Adipocyte (in vitro differentiated cells): ENCODE measurements around the gene EBI3.
"Not testable (repeated sequence)": the region's sequence is repeated elsewhere in the genome, so short reads cannot be mapped to it uniquely, and the experiment has no call there.

Experiments
- DNase-seq: peaks from one replicate; pipeline ENCODE4 v3.0.0-alpha.2; 2015; ENCODE audit warnings: low read depth
- H3K27me3 ChIP-seq: replicated peaks from 2 replicates; pipeline ENCODE4 v1.7.0; 2013; ENCODE audit warnings: mild to moderate bottlenecking, low read length, moderate library complexity; ENCODE audit not compliant: control insufficient read depth, insufficient read depth
- H3K36me3 ChIP-seq: 2 replicates; pipeline ENCODE4 v1.7.0; 2013; ENCODE audit warnings: low read length, mild to moderate bottlenecking, moderate library complexity; ENCODE audit not compliant: control insufficient read depth, insufficient read depth, severe bottlenecking
- H3K4me1 ChIP-seq: 2 replicates; pipeline ENCODE4 v1.7.0; 2013; ENCODE audit warnings: mild to moderate bottlenecking, low read length, moderate library complexity; ENCODE audit not compliant: control insufficient read depth, insufficient read depth
- H3K4me3 ChIP-seq: 2 replicates; pipeline ENCODE4 v1.7.0; 2013; ENCODE audit warnings: mild to moderate bottlenecking, low read length, moderate library complexity
- H3K9ac ChIP-seq: 2 replicates; pipeline ENCODE4 v1.7.0; 2013; ENCODE audit warnings: mild to moderate bottlenecking, low read length, moderate library complexity
- H3K9me3 ChIP-seq: 2 replicates; pipeline ENCODE4 v1.7.0; 2013; ENCODE audit warnings: mild to moderate bottlenecking, low read length, moderate library complexity; ENCODE audit not compliant: control insufficient read depth

Gene EBI3

DNA sequence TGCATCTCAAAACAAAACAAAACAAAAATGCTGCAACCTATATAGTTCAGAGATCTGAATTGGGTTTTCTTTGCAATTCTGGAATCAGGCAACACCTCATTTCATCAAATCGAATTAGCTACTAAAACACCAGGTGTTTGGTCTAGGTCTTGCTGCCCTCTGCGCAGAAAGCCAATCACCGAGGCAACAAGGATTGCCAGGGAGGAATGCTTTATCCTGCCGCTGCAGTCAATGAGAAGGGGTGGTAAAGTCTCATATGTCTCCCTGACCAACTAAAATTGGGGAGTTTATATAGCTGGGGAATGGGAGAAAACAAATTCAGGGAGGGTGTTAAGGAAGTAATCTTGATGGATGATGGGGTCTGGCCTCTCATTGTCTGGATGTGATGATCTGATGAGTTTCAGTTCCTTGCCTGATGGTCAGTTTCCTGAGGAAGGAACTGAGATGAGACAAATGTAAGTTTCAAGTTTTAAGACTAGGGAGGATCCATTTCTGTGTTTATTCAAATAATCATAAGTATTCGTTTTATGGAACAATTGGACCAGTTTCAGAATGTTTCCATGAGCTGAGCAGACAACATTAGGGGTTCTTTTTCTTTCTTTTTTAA is 12.6 kb downstream of the EBI3 start:
- Histone ChIP-seq H3K9ac (no peak overlapping the region), H3K27me3 (peaks cover 2% of the 10 kb centered on the region), H3K4me1 (peaks cover 5% of the 10 kb centered on the region), H3K4me3 (no peak overlapping the region), H3K36me3 (no peaks in the 10 kb centered on the region), H3K9me3 (peaks cover 10% of the 10 kb centered on the region)
- no peak for DNase-seq

DNA sequence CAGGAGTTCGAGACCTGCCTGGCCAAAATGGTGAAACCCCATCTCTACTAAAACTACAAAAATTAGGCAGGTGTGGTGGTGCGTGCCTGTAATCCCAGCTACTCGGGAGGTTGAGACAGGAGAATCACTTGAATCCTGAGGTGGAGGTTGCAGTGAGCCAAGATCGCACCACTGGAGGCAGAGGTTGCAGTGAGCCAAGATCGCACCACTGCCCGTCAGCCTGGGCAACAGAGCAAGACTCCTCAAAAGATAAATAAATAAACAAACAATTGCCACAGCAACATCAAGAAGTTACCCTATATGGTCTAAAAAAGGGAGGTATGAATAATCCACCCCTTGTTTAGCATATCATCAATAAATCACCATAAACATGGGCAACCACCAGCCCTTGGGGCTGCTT is 16.6 kb downstream of the EBI3 start:
- peak overlapping the region; percentile 91 for H3K4me3 ChIP-seq

DNA sequence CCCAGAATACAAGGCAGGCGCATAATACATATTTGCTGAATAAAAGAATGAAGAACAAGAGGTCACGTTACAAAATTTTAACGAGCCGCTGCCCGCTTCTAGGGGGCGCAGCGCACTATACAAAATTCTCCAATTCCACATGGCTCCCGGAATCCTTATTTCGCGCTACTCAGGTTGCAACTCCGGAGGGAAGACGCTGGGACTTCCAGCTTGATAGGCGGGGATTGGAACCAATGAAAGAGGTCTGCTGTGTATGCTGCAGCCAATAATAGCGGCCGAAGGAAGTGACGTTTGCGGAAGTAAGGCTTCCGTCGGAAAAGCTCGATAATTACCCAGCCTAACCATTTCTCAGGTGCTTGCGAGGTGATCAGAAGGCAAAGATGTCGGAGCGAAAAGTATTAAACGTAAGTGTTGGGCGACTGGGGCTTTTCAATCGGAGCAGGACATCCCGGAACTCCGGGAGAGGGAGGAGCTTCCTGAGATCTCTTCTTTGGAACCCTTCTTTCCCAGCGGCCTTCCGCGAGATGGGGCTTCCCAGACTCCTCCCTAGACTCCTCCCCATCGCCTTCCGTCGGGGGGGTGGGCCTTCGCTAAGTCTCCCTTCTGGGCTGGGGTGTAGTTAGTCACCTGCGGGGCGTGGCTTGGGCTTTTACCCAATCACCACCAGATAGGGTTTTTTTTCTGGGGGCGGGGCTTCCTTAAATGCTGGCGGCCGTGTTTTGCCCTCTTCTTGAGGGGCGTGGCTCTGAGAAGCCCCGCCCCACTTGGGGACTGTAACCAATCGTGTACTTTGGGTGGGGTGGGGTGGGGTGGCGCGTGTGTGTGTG is 17.7 kb downstream of the EBI3 start, which contains the start of gene YJU2:
Gene YJU2 (plus strand): TSS at position 314 of the 827 bp plus-strand sequence. CDS start 67 bp downstream, at position 381.
- Histone ChIP-seq H3K9me3 (peaks cover 3% of the 10 kb centered on the region), H3K27me3 (no peaks in the 10 kb centered on the region), H3K4me3 (peak within 1 kb of the TSS; percentile 91), H3K9ac (peak within 1 kb of the TSS; percentile 92), H3K4me1 (peaks cover 7% of the 10 kb centered on the region), H3K36me3 (peaks cover 29% of the 10 kb centered on the region)
- peak; percentile 100 for DNase-seq

More for the DNA sequence above, 16.6 kb downstream of the EBI3 start:
- DNase-seq, H3K9me3 ChIP-seq, H3K4me1 ChIP-seq, H3K27me3 ChIP-seq, H3K9ac ChIP-seq: not testable (repeated sequence)
- peaks cover 20% of the 10 kb centered on the region for H3K36me3 ChIP-seq

DNA sequence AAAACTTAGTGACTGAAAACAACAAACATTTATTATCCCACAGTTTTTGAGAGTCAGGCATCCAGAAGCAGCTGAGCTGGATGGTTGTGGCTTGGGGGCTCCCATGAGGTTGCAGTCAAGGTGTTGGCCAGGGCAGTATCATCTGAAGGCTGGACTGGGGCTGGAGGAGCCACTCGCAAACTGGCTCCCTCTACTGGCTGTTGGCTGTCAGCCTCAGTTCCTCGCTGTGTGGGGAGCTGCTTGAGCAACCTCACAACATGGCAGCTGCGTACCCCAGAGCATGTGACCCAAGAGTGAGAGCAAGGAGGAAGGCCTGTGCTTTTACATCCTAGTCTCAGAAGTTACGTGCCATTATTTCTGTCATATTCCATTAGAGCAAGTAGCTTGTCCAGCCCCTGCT is 27.2 kb downstream of the EBI3 start:
- Histone ChIP-seq H3K27me3 (no peaks in the 10 kb centered on the region), H3K4me3 (no peak overlapping the region), H3K9me3 (peaks cover 4% of the 10 kb centered on the region), H3K9ac (no peak overlapping the region), H3K36me3 (peaks cover 59% of the 10 kb centered on the region), H3K4me1 (no peaks in the 10 kb centered on the region)
- no peak for DNase-seq

DNA sequence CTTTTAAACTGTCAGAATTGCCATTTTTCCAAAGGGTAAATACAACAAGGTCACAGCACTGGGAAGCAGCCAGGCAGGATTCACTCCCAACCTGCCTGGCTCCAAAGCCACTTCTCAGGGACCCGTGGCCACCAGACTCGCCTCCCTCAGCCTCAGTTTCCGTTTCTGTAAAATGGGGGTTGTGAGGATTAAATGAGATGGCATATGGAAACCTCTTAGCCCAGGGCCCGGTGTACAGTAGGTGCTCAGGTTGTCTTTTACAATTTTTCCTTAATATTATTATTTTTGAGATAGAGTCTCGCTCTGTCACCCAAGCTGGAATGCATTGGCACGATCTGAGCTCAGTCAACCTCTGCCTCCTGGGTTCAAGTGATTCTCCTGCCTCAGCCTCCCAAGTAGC is 27.7 kb downstream of the EBI3 start:
- Histone ChIP-seq H3K4me3 (no peak overlapping the region), H3K9me3 (peaks cover 4% of the 10 kb centered on the region), H3K4me1 (no peaks in the 10 kb centered on the region), H3K36me3 (peaks cover 56% of the 10 kb centered on the region), H3K27me3 (no peaks in the 10 kb centered on the region), H3K9ac (no peak overlapping the region)
- DNase-seq = no peak

DNA sequence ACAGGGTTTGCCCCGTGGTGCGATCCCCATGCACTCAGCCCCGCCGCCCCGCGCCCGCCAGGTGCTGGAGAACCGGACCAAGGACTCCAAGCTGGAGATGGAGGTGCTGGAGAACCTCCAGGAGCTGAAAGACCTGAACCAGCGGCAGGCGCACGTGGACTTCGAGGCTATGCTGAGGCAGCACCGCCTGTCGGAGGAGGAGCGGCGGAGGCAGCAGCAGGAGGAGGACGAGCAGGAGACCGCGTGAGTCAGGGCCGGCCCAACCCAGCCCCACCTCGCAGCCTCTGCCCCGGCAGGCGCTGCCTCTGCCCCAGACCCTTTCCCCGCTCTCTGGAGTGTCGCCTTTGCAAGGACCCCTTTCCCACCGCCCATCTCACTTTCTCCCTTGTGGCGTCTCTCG is 28.9 kb downstream of the EBI3 start:
- no peak overlapping the region for H3K4me3 ChIP-seq
- H3K9ac ChIP-seq = no peak overlapping the region
- H3K4me1 ChIP-seq = no peaks in the 10 kb centered on the region
- H3K36me3 ChIP-seq = peaks cover 55% of the 10 kb centered on the region
- no peak for DNase-seq
- peaks cover 4% of the 10 kb centered on the region for H3K9me3 ChIP-seq
- H3K27me3 ChIP-seq = no peaks in the 10 kb centered on the region

DNA sequence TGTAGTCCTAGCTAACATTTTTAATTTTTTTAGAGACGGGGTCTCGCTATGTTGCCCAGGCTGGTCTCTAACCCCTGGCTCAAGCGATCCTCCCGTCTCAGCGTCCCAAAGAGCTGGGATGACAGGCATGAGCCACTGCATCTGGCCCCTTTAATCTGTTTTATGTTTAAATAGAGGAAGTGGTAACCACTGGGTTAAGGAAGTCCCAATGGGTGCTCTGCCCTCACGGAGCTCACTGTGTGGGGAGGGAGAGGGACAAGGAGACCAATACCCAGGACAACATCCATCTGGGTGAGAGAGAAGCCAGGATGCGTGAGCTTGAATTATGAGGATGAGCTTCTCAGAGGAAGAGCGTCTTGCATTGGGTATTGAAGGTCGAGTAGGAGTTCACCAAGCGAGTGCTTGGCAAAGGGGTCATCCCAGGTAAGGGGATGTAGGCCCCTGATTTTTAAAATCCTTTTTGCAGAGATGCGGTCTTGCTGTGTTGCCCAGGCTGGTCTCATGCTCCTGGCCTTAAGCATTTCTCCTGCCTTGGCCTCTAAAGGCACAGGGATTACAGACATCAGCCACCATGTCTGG is 31.4 kb downstream of the EBI3 start:
- no peaks in the 10 kb centered on the region for H3K27me3 ChIP-seq
- H3K4me3 ChIP-seq = no peak overlapping the region
- peaks cover 42% of the 10 kb centered on the region for H3K36me3 ChIP-seq
- DNase-seq = no peak
- no peak overlapping the region for H3K9ac ChIP-seq
- H3K9me3 ChIP-seq = peaks cover 4% of the 10 kb centered on the region
- no peaks in the 10 kb centered on the region for H3K4me1 ChIP-seq

DNA sequence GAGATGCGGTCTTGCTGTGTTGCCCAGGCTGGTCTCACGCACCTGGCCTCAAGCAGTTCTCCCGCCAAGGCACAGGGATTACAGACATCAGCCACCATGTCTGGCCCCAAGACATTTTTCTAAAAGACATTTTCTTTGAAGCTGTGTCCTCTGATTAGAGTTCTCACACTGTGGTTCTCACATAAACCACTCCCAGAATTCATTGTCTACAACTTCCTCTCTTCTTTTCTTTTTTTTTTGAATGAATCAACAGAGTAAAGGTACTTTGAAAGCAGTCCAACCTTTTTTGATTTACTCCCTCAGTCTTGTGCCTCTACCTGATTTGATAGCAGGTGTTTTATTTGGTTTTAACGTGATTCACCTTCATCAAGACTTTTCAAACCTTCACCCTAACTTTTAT is 35.5 kb downstream of the EBI3 start:
- H3K4me1 ChIP-seq = peaks cover 5% of the 10 kb centered on the region
- H3K36me3 ChIP-seq = peaks cover 42% of the 10 kb centered on the region
- DNase-seq = no peak
- H3K27me3 ChIP-seq = no peaks in the 10 kb centered on the region
- H3K4me3 ChIP-seq = no peak overlapping the region
- H3K9me3 ChIP-seq = no peaks in the 10 kb centered on the region
- no peak overlapping the region for H3K9ac ChIP-seq

DNA sequence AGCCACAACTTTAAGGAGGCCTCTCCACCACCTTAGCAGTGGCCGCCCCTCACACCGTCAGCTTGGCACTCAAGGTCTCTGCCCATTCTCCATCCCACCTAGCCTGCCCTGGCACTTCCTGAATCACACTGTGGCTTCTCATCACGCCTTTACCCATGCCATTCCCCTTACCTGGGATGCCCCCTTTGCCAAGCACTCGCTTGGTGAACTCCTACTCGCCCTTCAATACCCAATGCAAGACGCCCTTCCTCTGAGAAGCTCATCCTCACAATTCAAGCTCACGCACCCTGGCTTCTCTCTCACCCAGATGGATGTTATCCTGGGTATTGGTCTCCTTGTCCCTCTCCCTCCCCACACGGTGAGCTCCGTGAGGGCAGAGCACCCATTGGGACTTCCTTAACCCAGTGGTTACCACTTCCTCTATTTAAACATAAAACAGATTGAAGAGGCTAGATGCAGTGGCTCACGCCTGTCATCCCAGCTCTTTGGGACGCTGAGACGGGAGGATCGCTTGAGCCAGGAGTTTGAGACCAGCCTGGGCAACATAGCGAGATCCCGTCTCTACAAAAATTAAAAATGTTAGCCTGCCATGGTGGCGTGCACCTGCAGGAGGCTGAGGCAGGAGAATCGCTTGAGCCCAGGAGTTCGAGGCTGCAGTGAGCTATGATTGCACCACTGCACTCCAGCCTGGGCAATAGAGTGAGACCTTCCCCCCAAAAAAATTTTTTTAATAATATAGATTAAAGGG is 37.1 kb downstream of the EBI3 start:
- H3K4me3 ChIP-seq = no peak overlapping the region
- DNase-seq = no peak
- no peak overlapping the region for H3K9ac ChIP-seq
- H3K9me3 ChIP-seq = no peaks in the 10 kb centered on the region
- peaks cover 5% of the 10 kb centered on the region for H3K4me1 ChIP-seq
- peaks cover 32% of the 10 kb centered on the region for H3K36me3 ChIP-seq
- H3K27me3 ChIP-seq = no peaks in the 10 kb centered on the region

DNA sequence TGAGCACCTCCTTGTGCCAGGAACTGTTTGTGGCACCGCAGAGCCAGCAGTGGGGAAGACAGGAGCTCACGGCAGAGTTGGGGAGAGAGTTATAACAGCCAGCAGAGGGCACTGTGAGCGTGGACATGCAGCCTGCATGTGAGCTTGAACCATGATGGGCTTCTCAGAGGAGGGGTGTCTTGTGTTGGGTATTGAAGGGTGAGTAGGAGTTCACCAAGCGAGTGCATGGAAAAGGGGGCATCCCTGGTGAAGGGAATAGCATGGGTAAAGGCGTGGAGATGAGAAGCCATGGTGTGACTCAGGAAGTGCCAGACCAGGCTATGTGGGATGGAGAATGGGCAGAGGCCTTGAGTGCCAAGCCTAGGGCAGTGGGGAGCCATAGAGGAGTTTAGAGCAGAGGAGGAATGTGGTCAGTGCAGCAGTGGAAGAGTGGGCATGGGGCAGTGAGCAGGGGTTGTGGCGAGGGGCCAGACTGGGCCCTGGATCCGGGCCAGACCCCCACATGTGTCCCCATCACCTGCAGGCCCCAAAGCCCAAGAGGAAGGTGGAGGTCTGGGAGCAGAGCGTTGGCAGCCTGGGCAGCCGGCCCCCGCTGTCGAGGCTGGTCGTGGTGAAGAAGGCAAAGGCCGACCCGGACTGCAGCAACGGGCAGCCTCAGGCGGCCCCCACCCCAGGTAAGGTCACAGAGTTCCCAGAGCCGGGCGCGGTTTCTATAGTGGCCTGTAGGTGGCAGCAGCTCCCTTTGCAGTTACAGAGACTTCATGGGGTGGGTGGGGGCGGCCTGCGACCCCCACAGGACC is 38.0 kb downstream of the EBI3 start:
- H3K4me3 ChIP-seq = no peak overlapping the region
- peak; percentile 65 for DNase-seq
- H3K9me3 ChIP-seq = no peaks in the 10 kb centered on the region
- peaks cover 31% of the 10 kb centered on the region for H3K36me3 ChIP-seq
- H3K9ac ChIP-seq = no peak overlapping the region
- peaks cover 5% of the 10 kb centered on the region for H3K4me1 ChIP-seq
- no peaks in the 10 kb centered on the region for H3K27me3 ChIP-seq
